Parathyroid adenoma (tissue), 2 donors: ENCODE data around the gene CFAP61.

Experiments used
- H2AFZ ChIP-seq: fragments of 300-600 bp; sonication (generic); one replicate; pipeline ENCODE4 v1.7.0; 2017; ENCODE audit warnings: antibody characterized with exemption, mild to moderate bottlenecking
- H3K27ac ChIP-seq: fragments of 300-600 bp; sonication (generic); one replicate; pipeline ENCODE4 v1.7.0; 2017
- H3K27me3 ChIP-seq: fragments of 300-600 bp; sonication (generic); one replicate; pipeline ENCODE4 v1.7.0; 2017; ENCODE audit warnings: low read length; ENCODE audit not compliant: control insufficient read depth, insufficient read depth
- H3K36me3 ChIP-seq: fragments of 300-600 bp; sonication (generic); one replicate; pipeline ENCODE4 v1.7.0; 2017; ENCODE audit warnings: low read length; ENCODE audit not compliant: control insufficient read depth, insufficient read depth
- H3K4me1 ChIP-seq: fragments of 300-600 bp; sonication (generic); one replicate; pipeline ENCODE4 v1.7.0; 2017; ENCODE audit warnings: control low read depth
- H3K4me2 ChIP-seq: fragments of 300-600 bp; sonication (generic); one replicate; pipeline ENCODE4 v1.7.0; 2017; ENCODE audit warnings: low read length
- H3K4me3 ChIP-seq: fragments of 300-600 bp; sonication (generic); one replicate; pipeline ENCODE4 v1.7.0; 2017; ENCODE audit warnings: low read depth, low read length
- H3K79me2 ChIP-seq: fragments of 300-600 bp; sonication (generic); one replicate; pipeline ENCODE4 v1.7.0; 2017; ENCODE audit warnings: control low read depth
- H3K9ac ChIP-seq: fragments of 300-600 bp; sonication (generic); one replicate; pipeline ENCODE4 v1.7.0; 2017; ENCODE audit warnings: mild to moderate bottlenecking
- H3K9me3 ChIP-seq: fragments of 300-600 bp; sonication (generic); one replicate; pipeline ENCODE4 v1.7.0; 2017; ENCODE audit warnings: low read length; ENCODE audit not compliant: control insufficient read depth
- TF ChIP-seq, protein P1 (sequence below): fragments of 300-600 bp; sonication (generic); IDR thresholded peaks from one replicate; pipeline ENCODE4 v1.7.0; 2017; ENCODE audit warnings: antibody characterized with exemption, mild to moderate bottlenecking
- donor health status: primary hyperparathyroidism.

CFAP61 gene

DNA sequence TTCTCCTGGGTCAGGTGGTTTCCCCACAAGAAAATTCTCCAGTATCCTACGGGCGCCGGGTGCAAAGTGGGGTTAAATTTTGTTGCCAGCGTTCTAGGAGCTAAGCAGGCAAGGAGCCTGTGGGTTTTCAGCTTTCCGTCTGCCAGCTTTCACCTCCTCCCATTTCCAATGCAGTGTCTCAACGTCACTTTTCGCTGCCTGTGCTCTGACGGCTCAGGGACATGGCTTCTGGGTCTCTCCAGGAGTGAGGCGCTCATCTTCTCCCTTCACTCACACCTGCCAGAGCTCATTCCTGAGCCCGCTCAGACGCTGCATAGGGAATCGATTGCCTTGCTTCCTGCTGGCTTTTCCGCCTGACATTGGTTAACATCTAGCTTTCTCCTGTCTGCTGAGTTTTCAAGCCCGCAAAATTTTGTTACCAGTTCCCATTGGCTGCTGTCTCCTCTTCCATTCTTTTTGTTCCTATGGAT, 42.5 kb upstream of the CFAP61 start:
- no peak overlapping the region for H3K4me3 ChIP-seq
- no peak overlapping the region for H3K27ac ChIP-seq

DNA sequence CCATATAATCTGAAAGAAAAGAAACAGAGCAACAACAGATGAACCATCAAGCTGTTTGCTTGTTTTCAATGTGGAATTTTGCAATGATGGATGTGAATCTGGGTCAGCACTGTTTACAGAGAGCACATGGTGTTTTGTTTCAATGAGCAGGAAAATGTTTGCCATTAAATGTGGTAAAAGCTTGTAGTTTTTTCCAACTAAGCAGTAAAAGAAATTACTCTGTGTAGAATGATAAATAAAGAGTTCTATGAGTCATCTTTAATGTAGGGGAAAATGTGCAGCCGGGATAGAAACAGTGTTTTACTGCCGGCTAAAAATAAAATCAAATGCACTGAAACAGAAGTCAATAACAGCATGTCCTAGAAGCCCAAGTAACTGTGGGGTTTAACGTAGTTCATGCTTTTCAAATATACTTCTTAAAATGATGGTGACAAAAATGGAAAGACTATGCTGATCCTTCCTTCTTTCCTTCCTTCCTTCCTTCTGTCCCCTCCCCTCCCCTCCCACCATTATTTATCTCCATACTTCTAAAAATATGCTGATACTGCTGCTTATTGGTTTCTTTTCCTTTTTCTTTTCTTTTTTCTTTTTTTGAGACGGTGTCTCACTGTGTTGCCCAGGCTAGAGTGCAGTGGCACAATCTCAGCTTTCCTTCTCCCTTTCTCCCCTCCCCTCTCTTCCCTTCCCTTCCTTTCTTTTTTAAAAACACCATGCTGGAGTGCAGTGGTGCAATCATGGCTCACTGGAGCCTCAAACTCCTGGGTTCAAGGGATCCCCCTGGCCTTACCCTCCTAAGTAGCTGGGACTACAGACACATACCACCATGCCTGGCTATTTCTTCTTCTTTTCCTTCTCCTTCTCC, 41.5 kb upstream of the CFAP61 start:
- Histone ChIP-seq H3K27ac (peak overlapping the region; percentile 20), H3K9ac (no peak overlapping the region), H3K9me3 (no peaks in the 10 kb centered on the region), H3K4me3 (no peak overlapping the region), H3K27me3 (no peaks in the 10 kb centered on the region), H3K4me1 (peaks cover 9% of the 10 kb centered on the region), H2AFZ (peak overlapping the region; percentile 52), H3K4me2 (peak overlapping the region; percentile 5), H3K79me2 (no peaks in the 10 kb centered on the region), H3K36me3 (no peaks in the 10 kb centered on the region)
- TF ChIP-seq, protein P1, sequence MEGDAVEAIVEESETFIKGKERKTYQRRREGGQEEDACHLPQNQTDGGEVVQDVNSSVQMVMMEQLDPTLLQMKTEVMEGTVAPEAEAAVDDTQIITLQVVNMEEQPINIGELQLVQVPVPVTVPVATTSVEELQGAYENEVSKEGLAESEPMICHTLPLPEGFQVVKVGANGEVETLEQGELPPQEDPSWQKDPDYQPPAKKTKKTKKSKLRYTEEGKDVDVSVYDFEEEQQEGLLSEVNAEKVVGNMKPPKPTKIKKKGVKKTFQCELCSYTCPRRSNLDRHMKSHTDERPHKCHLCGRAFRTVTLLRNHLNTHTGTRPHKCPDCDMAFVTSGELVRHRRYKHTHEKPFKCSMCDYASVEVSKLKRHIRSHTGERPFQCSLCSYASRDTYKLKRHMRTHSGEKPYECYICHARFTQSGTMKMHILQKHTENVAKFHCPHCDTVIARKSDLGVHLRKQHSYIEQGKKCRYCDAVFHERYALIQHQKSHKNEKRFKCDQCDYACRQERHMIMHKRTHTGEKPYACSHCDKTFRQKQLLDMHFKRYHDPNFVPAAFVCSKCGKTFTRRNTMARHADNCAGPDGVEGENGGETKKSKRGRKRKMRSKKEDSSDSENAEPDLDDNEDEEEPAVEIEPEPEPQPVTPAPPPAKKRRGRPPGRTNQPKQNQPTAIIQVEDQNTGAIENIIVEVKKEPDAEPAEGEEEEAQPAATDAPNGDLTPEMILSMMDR: no peak

More for the DNA sequence above, 42.5 kb upstream of the CFAP61 start:
- Histone ChIP-seq H3K79me2 (no peaks in the 10 kb centered on the region), H3K4me1 (peaks cover 9% of the 10 kb centered on the region), H3K9ac (no peak overlapping the region), H3K27me3 (no peaks in the 10 kb centered on the region), H3K9me3 (no peaks in the 10 kb centered on the region), H2AFZ (no peak overlapping the region), H3K36me3 (no peaks in the 10 kb centered on the region), H3K4me2 (no peak overlapping the region)
- TF ChIP-seq, protein P1: no peak

DNA sequence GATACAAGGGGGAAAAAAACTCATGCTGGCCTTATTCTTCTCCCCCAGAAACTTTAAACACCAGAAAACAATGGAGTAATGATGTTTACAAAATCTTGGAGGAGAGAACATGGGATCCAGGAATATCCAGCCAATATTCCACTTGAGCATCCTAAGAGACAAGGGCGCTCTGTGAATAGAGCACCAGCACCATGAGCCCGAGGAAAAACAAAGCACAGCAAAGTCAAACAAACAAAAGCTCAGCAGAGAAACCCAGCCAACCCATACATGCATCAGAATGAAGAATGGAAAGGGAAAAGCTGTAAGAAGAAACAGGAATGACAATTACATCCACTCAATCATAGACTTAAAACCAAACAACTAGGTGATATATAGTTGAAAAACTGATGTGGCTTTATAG, 39.8 kb upstream of the CFAP61 start:
- Histone ChIP-seq H3K4me3 (no peak overlapping the region), H3K4me2 (no peak overlapping the region), H3K4me1 (peaks cover 9% of the 10 kb centered on the region), H3K36me3 (no peaks in the 10 kb centered on the region), H3K79me2 (peaks cover 7% of the 10 kb centered on the region), H2AFZ (peak overlapping the region; percentile 10), H3K9me3 (no peaks in the 10 kb centered on the region), H3K27me3 (no peaks in the 10 kb centered on the region), H3K27ac (no peak overlapping the region), H3K9ac (no peak overlapping the region)
- TF ChIP-seq, protein P1: no peak

DNA sequence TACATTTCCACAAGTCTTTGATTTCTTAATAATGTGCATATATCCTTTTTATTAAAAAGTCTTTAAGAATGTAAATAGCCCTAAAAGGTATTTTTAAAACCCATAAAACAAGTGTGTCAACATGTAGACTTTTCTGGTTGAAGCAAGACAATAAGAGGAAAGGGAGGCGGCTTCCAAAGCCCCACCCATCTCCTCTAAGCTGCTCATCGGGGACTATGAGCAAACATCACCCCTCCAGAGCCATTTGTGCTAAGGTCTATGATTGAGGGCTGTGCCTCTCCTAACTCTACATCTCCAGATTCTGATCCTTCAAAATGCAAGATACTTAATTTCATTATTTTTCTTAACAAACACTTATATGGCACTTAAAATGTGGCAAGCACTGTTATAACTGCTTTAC, 37.7 kb upstream of the CFAP61 start:
- Histone ChIP-seq H2AFZ (no peak overlapping the region), H3K4me2 (no peak overlapping the region), H3K27ac (no peak overlapping the region), H3K36me3 (no peaks in the 10 kb centered on the region), H3K9me3 (no peaks in the 10 kb centered on the region), H3K9ac (no peak overlapping the region), H3K27me3 (no peaks in the 10 kb centered on the region), H3K79me2 (peaks cover 26% of the 10 kb centered on the region), H3K4me1 (peaks cover 19% of the 10 kb centered on the region), H3K4me3 (no peak overlapping the region)
- TF ChIP-seq, protein P1: no peak
